Esophagus muscularis mucosa (tissue), 3 donors: Measurements from ENCODE around the gene HADH.

Experiments
- POLR2A ChIP-seq: fragments of 450-650 bp; IDR thresholded peaks from one replicate; pipeline ENCODE4 v1.6.1; 2017; ENCODE audit warnings: antibody characterized with exemption, moderate library complexity, mild to moderate bottlenecking, low read depth
- POLR2AphosphoS5 ChIP-seq, 2 donors: sonication (generic); formaldehyde crosslinking; IDR thresholded peaks; one replicate each; pipeline ENCODE4 v1.6.1; 2017; ENCODE audit warnings: antibody characterized with exemption in 2 of 2
- TF ChIP-seq, protein P1 (sequence below), 3 experiments: fragments of 200-600 bp in 2 of 3; fragments of 450-650 bp in 1 of 3; sonication (generic) in 2 of 3; IDR thresholded peaks; one replicate each; pipeline ENCODE4 v1.5.1; 2017 to 2019; ENCODE audit warnings: antibody characterized with exemption in 3 of 3, mild to moderate bottlenecking in 2 of 3, moderate library complexity in 1 of 3

DNA sequence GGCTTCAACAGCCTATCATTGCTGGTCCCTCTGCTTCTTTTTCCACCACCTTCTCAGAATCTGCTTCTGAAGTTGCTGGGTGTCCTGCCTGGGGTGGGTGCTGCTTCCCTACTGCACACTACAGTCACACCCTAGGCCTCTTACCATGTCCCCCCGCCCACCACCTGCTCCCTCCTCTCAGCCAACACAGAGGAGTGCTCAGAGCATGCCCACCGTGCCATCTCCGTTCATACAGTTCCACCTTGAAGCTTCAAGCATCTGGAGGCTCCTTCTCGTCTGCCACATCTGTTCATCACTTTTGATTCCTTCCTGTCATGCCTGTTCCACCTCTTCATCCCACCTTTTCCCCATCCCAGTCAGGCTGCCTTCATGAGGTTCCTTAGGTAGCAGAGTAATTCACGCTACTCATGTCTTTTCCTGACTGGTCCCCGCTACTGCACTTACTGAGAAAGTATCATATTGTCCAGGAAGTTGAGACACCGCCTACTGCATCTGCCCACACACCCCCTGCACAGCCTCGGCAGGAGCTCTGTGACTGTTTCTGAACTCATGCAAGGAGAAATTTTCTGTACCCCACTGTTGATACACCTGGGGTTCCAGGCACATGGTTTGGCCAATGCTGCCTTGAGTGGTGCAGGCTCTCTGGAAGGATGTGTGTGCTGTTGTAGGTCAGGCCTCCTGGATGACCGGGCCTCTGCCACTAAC lies 39.5 kb downstream of the HADH start:
- TF ChIP-seq, protein P1, sequence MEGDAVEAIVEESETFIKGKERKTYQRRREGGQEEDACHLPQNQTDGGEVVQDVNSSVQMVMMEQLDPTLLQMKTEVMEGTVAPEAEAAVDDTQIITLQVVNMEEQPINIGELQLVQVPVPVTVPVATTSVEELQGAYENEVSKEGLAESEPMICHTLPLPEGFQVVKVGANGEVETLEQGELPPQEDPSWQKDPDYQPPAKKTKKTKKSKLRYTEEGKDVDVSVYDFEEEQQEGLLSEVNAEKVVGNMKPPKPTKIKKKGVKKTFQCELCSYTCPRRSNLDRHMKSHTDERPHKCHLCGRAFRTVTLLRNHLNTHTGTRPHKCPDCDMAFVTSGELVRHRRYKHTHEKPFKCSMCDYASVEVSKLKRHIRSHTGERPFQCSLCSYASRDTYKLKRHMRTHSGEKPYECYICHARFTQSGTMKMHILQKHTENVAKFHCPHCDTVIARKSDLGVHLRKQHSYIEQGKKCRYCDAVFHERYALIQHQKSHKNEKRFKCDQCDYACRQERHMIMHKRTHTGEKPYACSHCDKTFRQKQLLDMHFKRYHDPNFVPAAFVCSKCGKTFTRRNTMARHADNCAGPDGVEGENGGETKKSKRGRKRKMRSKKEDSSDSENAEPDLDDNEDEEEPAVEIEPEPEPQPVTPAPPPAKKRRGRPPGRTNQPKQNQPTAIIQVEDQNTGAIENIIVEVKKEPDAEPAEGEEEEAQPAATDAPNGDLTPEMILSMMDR (IDR thresholded peaks at IDR 0.05) = no peak
- TF ChIP-seq POLR2A (no peak), POLR2AphosphoS5 (IDR thresholded peaks at IDR 0.05) (no peak)
